Measurements from ENCODE around the gene TTF2. TPM values are rescaled to one million over a fixed set of nuclear protein-coding genes. Genes with fewer than 3 reads are reported as not detected.

The TTF2 gene
- total RNA-seq, 4 donors from 2014 or later: 12.1 to 59.4 (median 28.5) TPM

DNA sequence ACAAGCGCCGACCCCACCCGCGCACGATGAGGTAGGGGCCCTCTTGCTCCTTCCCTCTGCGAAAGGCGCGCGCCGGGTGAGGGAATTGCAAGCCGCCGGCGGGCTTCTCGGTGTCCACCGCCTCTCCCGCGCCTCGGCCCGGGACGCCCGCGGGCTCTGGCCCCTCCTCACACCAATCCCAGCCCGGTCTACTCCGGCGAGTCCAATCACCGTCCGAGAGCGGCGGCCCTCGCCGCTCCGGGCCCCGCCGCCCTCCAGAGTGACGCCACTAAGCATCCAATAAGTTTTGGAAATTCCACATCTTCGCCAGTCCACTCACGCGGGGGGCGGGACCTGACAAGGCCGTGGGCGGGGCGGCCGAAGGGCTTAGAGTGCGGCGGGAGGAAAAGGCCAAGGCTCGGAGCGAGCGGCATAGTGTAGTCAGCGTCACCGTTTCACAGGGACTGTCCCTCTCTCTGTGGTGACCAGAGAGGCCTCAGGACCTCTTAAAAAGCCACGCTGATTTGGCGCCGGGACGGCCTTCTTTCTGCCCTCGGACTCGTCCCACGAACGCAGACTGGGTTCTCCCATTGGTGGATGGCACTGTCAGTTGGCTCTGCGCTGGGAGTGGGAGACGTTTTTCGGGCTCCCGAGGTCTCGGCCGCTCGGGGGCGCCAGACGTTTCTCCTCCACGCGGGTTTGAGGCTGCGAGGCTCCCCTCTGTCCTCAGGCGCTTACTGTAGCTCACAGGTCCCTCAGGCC, 61.6 kb downstream of the TTF2 start, which contains the start of gene TRIM45:
TRIM45 (minus strand) TSS at position 161 of the 741 bp plus-strand sequence. CDS start 548 bp downstream, outside the sequence.
- TF ChIP-seq CTCF (IDR thresholded peaks at IDR 0.05) (peak; percentile 16 to 75 (median 66)), POLR2A (IDR thresholded peaks at IDR 0.05) (peak in 1 of 2 donors; percentile 23)
- Histone ChIP-seq H3K9me3 (no peaks in the 10 kb centered on the region), H3K4me1 (peaks cover 0 to 15% (median 2%) of the 10 kb centered on the region in 4 donors), H3K27ac (peak within 1 kb of the TSS; percentile 68 to 85 (median 76)), H3K36me3 (no peaks in the 10 kb centered on the region), H3K4me3 (peak within 1 kb of the TSS; percentile 60 to 82 (median 71)), H3K27me3 (no peaks in the 10 kb centered on the region)
- DNase-seq: peak; percentile 90 to 98 (median 98)

DNA sequence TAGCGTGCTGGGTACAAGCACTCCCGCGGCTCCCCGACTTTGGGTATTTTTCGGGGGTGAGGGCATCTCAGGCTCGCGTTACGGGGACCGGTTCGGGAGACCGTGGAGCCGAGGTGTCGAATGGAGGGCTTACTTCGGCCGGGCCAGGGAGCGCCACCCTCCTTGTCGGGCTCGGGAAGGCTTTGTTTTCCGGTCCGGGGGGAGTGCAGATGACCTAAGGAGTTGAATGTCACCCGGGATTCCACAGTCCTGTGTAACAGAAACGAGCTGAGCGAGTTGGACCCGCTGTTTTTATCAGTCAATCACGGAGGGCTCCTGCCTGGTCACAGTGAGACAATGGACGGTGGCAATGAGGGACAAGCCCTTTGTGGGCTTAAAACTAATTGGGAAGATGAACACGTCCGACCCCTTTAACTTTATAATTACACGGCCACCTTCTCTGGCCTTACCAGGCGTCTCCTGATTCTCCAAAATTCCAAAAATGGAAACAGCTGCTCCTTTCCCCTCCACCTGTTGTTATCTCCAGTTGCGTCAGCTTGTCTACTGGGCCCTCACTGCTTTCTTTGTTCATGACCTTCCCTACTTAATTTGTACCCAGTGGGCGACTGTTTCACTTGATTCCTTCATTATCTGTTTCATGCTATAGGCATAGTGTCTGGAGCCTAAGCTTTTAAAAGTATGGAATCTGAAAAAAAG, 62.4 kb downstream of the TTF2 start:
- Histone ChIP-seq H3K9me3 (no peaks in the 10 kb centered on the region), H3K27ac (peak overlapping the region in 2 of 4 donors; percentile 83 to 85), H3K36me3 (no peaks in the 10 kb centered on the region), H3K4me1 (peaks cover 0 to 15% (median 2%) of the 10 kb centered on the region in 4 donors), H3K4me3 (peak overlapping the region; percentile 60 to 82 (median 71)), H3K27me3 (no peaks in the 10 kb centered on the region)
- no peak for DNase-seq
- TF ChIP-seq POLR2A (IDR thresholded peaks at IDR 0.05): no peak
- TF ChIP-seq CTCF (IDR thresholded peaks at IDR 0.05): no peak

GRCh38 chr1:117123274-117123673, 63.1 kb downstream of the TTF2 start:
- Histone ChIP-seq H3K36me3 (no peaks in the 10 kb centered on the region), H3K9me3 (no peaks in the 10 kb centered on the region), H3K27me3 (no peaks in the 10 kb centered on the region), H3K4me1 (peaks cover 0 to 15% (median 2%) of the 10 kb centered on the region in 4 donors), H3K4me3 (no peak overlapping the region), H3K27ac (no peak overlapping the region)
- no peak for DNase-seq
- TF ChIP-seq CTCF (IDR thresholded peaks at IDR 0.05): no peak
- no peak for TF ChIP-seq POLR2A (IDR thresholded peaks at IDR 0.05)

GRCh38 chr1:117124661-117125060, 64.5 kb downstream of the TTF2 start:
- H3K27me3 ChIP-seq: no peaks in the 10 kb centered on the region
- peaks cover 0 to 15% (median 2%) of the 10 kb centered on the region in 4 donors for H3K4me1 ChIP-seq
- TF ChIP-seq POLR2A (IDR thresholded peaks at IDR 0.05) (no peak), CTCF (IDR thresholded peaks at IDR 0.05) (no peak)
- no peak overlapping the region for H3K4me3 ChIP-seq
- no peaks in the 10 kb centered on the region for H3K9me3 ChIP-seq
- no peaks in the 10 kb centered on the region for H3K36me3 ChIP-seq
- DNase-seq: no peak
- no peak overlapping the region for H3K27ac ChIP-seq

GRCh38 chr1:117127795-117128194, 67.7 kb downstream of the TTF2 start:
- Histone ChIP-seq H3K27ac (no peak overlapping the region), H3K4me3 (no peak overlapping the region), H3K36me3 (no peaks in the 10 kb centered on the region), H3K27me3 (no peaks in the 10 kb centered on the region), H3K9me3 (no peaks in the 10 kb centered on the region), H3K4me1 (no peaks in the 10 kb centered on the region)
- no peak for DNase-seq
- TF ChIP-seq POLR2A (IDR thresholded peaks at IDR 0.05): no peak
- TF ChIP-seq CTCF (IDR thresholded peaks at IDR 0.05): no peak
